ENCODE measurements around the gene CSDE1.

GRCh38 chr1:114671011-114671938, 86.5 kb downstream of the CSDE1 start:
- TF ChIP-seq CTCF (IDR thresholded peaks at IDR 0.05) (peak in 1 of 6 experiments; percentile 17), POLR2A (IDR thresholded peaks at IDR 0.05) (no peak)

Measured in thyroid gland (tissue), 4 donors.